H9 (cell line): Measurements from ENCODE around the gene BABAM1. TPM values are rescaled to one million over a fixed set of nuclear protein-coding genes. Genes with fewer than 3 reads are reported as not detected.
A peak's percentile ranks its signal among the peaks of the same experiment; 100 is the strongest.

Experiments used
- DNase-seq: peaks from one replicate; pipeline ENCODE4 v3.0.0-alpha.2; 2017
- H2AFZ ChIP-seq: one replicate; pipeline ENCODE4 v1.6.1; 2013; ENCODE audit warnings: mild to moderate bottlenecking, low read length, control low read depth, moderate library complexity
- H2AK5ac ChIP-seq: 2 replicates; pipeline ENCODE4 v1.6.1; 2013; ENCODE audit warnings: low read length, control low read depth, mixed read lengths; ENCODE audit not compliant: insufficient read length
- H2BK120ac ChIP-seq: one replicate; pipeline ENCODE4 v1.6.1; 2013; ENCODE audit warnings: low read depth, mild to moderate bottlenecking, low read length, control low read depth, inconsistent platforms; ENCODE audit not compliant: poor library complexity, severe bottlenecking
- H2BK12ac ChIP-seq: 2 replicates; pipeline ENCODE4 v1.6.1; 2013; ENCODE audit warnings: low read length, control low read depth, mixed read lengths, low read depth; ENCODE audit not compliant: insufficient read length
- H2BK15ac ChIP-seq: 2 replicates; pipeline ENCODE4 v1.6.1; 2013; ENCODE audit warnings: low read depth, low read length, control low read depth
- H2BK20ac ChIP-seq: one replicate; pipeline ENCODE4 v1.6.1; 2013; ENCODE audit warnings: low read depth, mild to moderate bottlenecking, low read length, control low read depth, inconsistent platforms; ENCODE audit not compliant: poor library complexity, severe bottlenecking
- H2BK5ac ChIP-seq: 2 replicates; pipeline ENCODE4 v1.6.1; 2013; ENCODE audit warnings: low read length, control low read depth, mixed read lengths; ENCODE audit not compliant: insufficient read length
- H3K14ac ChIP-seq: 2 replicates; pipeline ENCODE4 v1.6.1; 2013; ENCODE audit warnings: low read length, control low read depth; ENCODE audit not compliant: insufficient read depth
- H3K18ac ChIP-seq: 2 replicates; pipeline ENCODE4 v1.6.1; 2013; ENCODE audit warnings: low read depth, mild to moderate bottlenecking, mixed read lengths, low read length, control low read depth; ENCODE audit not compliant: insufficient read length
- H3K23ac ChIP-seq: 2 replicates; pipeline ENCODE4 v1.6.1; 2013; ENCODE audit warnings: low read length, control low read depth, mixed read lengths, low read depth; ENCODE audit not compliant: insufficient read length
- H3K23me2 ChIP-seq: 2 replicates; pipeline ENCODE4 v1.6.1; 2013; ENCODE audit warnings: low read depth, mild to moderate bottlenecking, mixed read lengths, low read length, control low read depth; ENCODE audit not compliant: insufficient read length, poor library complexity, severe bottlenecking
- H3K27ac ChIP-seq: 2 replicates; pipeline ENCODE4 v1.5.1; 2013; ENCODE audit warnings: low read length, control low read depth, mixed read lengths, low read depth; ENCODE audit not compliant: insufficient read length
- H3K27me3 ChIP-seq: 2 replicates; pipeline ENCODE4 v1.6.1; 2013; ENCODE audit warnings: low read length, control low read depth, inconsistent platforms; ENCODE audit not compliant: insufficient read depth
- H3K4ac ChIP-seq: 2 replicates; pipeline ENCODE4 v1.6.1; 2013; ENCODE audit warnings: low read depth, mild to moderate bottlenecking, control low read depth, inconsistent platforms, low read length, moderate library complexity
- H3K4me1 ChIP-seq: 2 replicates; pipeline ENCODE4 v1.6.1; 2013; ENCODE audit warnings: low read length, control low read depth, inconsistent platforms; ENCODE audit not compliant: insufficient read depth
- H3K4me2 ChIP-seq: 2 replicates; pipeline ENCODE4 v1.6.1; 2013; ENCODE audit warnings: low read length, control low read depth, mixed read lengths; ENCODE audit not compliant: insufficient read length, insufficient read depth
- H3K56ac ChIP-seq: 2 replicates; pipeline ENCODE4 v1.6.1; 2013; ENCODE audit warnings: low read depth, mild to moderate bottlenecking, mixed read lengths, low read length, control low read depth; ENCODE audit not compliant: insufficient read length
- H3K79me1 ChIP-seq: 2 replicates; pipeline ENCODE4 v1.6.1; 2013; ENCODE audit warnings: low read depth, mild to moderate bottlenecking, moderate library complexity, low read length, control low read depth, inconsistent platforms; ENCODE audit not compliant: insufficient read depth, poor library complexity, severe bottlenecking
- H3K79me2 ChIP-seq: 2 replicates; pipeline ENCODE4 v1.6.1; 2013; ENCODE audit warnings: low read length, control low read depth, inconsistent platforms; ENCODE audit not compliant: insufficient read depth
- H3K9ac ChIP-seq: 2 replicates; pipeline ENCODE4 v1.6.1; 2013; ENCODE audit warnings: low read length, control low read depth, mixed read lengths; ENCODE audit not compliant: insufficient read length; ENCODE audit errors: extremely low read depth
- H3K9me3 ChIP-seq: one replicate; pipeline ENCODE4 v1.6.1; 2013; ENCODE audit warnings: low read depth, low read length, inconsistent platforms; ENCODE audit not compliant: control insufficient read depth
- H3T11ph ChIP-seq: one replicate; pipeline ENCODE4 v1.6.1; 2013; ENCODE audit warnings: mild to moderate bottlenecking, low read length, control low read depth, inconsistent platforms
- H4K20me1 ChIP-seq: one replicate; pipeline ENCODE4 v1.6.1; 2013; ENCODE audit not compliant: control insufficient read depth, insufficient read length, insufficient read depth
- H4K5ac ChIP-seq: 2 replicates; pipeline ENCODE4 v1.6.1; 2013; ENCODE audit warnings: low read depth, mild to moderate bottlenecking, mixed read lengths, low read length, control low read depth; ENCODE audit not compliant: insufficient read length
- H4K8ac ChIP-seq: replicated peaks from 2 replicates; pipeline ENCODE4 v1.6.1; 2013; ENCODE audit warnings: low read length, control low read depth, mixed read lengths, low read depth; ENCODE audit not compliant: insufficient read length
- H4K91ac ChIP-seq: 2 replicates; pipeline ENCODE4 v1.6.1; 2013; ENCODE audit warnings: low read depth, mild to moderate bottlenecking, moderate library complexity, mixed read lengths, low read length, control low read depth; ENCODE audit not compliant: insufficient read length
- H3K27ac Mint-ChIP-seq, 3 experiments: 2 replicates in 2 of 3; 3 replicates in 1 of 3; pipeline ENCODE4 v1.8.0; 2020 to 2021; ENCODE audit warnings: mixed read lengths in 3 of 3, mild to moderate bottlenecking in 1 of 3, moderate library complexity in 1 of 3
- H3K27me3 Mint-ChIP-seq: 2 replicates; pipeline ENCODE4 v1.8.0; 2021; ENCODE audit warnings: low read depth, mild to moderate bottlenecking, moderate library complexity, mixed read lengths
- H3K36me3 Mint-ChIP-seq, 3 experiments: 2 replicates in 2 of 3; 3 replicates in 1 of 3; pipeline ENCODE4 v1.8.0; 2020 to 2021; ENCODE audit warnings: low read depth in 3 of 3, mixed read lengths in 3 of 3; ENCODE audit not compliant: insufficient read depth in 1 of 3
- H3K4me1 Mint-ChIP-seq, 2 experiments: 2 replicates each; pipeline ENCODE4 v1.8.0; 2020; ENCODE audit warnings: mixed read lengths in 2 of 2
- H3K4me3 Mint-ChIP-seq, 2 experiments: 2 replicates in 1 of 2; 3 replicates in 1 of 2; pipeline ENCODE4 v1.8.0; 2020 to 2021; ENCODE audit warnings: mild to moderate bottlenecking in 2 of 2, mixed read lengths in 2 of 2, moderate library complexity in 1 of 2
- H3K9me3 Mint-ChIP-seq, 2 experiments: 2 replicates in 1 of 2; 3 replicates in 1 of 2; pipeline ENCODE4 v1.8.0; 2020; ENCODE audit warnings: mild to moderate bottlenecking in 2 of 2, mixed read lengths in 2 of 2, moderate library complexity in 1 of 2
- WGBS: extraction: QIAGEN DNeasy Blood & Tissue Kit; methylation state at CpG from one replicate; pipeline ENCODE4 v1.1.7; 2013; ENCODE audit warnings: missing lambda C conversion rate, low lambda C conversion rate, mixed read lengths; ENCODE audit not compliant: insufficient read length; ENCODE audit errors: extremely low coverage; 5-methylcytosine and 5-hydroxymethylcytosine counted together
- total RNA-seq: library from RNA; stranded (reverse); gene quantifications from 2 replicates; pipeline ENCODE4 v1.2.1, GENCODE V29; 2021
- TF ChIP-seq, protein P1 (sequence below): fragments of 200-600 bp; sonication (generic); conservative IDR thresholded peaks from 3 replicates; pipeline ENCODE4 v1.8.0; 2021; ENCODE audit warnings: antibody characterized with exemption, mild to moderate bottlenecking

Gene BABAM1
- total RNA-seq, 1 experiment from 2014 or later = 130 TPM

DNA sequence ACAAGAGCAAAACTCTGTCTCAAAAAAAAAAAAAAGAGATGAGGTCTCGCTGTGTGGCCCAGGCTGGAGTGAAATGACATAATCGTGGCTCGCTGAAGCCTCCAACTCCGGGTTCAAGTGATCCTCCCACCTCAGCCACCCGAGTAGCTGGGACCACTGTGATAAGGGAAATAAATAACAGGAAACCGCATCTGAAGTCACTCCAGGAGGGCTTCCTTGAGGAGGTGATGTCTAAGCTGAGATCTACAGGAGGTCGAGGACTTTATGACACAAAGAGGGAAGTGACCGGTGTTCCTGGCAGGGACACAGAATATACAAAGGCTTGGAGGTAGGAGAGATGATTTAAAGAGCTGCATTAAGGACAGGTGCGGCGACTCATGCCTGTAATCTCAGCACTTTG, 12.6 kb upstream of the BABAM1 start:
- Histone ChIP-seq H4K91ac (no peak overlapping the region), H2BK5ac (no peak overlapping the region), H3K23ac (no peak overlapping the region), H3K4me2 (no peak overlapping the region), H3K18ac (no peak overlapping the region), H2AK5ac (no peak overlapping the region), H2AFZ (no peak overlapping the region), H4K8ac (no peak overlapping the region), H3K4ac (no peak overlapping the region), H3K27ac (no peak overlapping the region), H3K79me2 (no peaks in the 10 kb centered on the region), H2BK20ac (no peak overlapping the region), H3T11ph (no peak overlapping the region), H4K20me1 (no peaks in the 10 kb centered on the region), H3K14ac (no peak overlapping the region), H4K5ac (no peak overlapping the region), H2BK120ac (no peak overlapping the region), H3K79me1 (no peaks in the 10 kb centered on the region), H2BK15ac (no peak overlapping the region), H3K27me3 (no peaks in the 10 kb centered on the region), H3K9ac (no peak overlapping the region), H3K23me2 (no peaks in the 10 kb centered on the region), H2BK12ac (no peak overlapping the region), H3K4me1 (no peaks in the 10 kb centered on the region), H3K9me3 (peaks cover 9% of the 10 kb centered on the region), H3K56ac (no peak overlapping the region)
- WGBS = no CpG with 5 or more reads among the region's 10 CpGs
- Mint-ChIP-seq H3K27me3 (no peaks in the 10 kb centered on the region), H3K4me1 (no peaks in the 10 kb centered on the region; a peak in 2 of 4 replicates), H3K9me3 (no peaks in the 10 kb centered on the region), H3K36me3 (peaks cover 0 to 22% (median 2%) of the 10 kb centered on the region in 3 experiments; a peak in 4 of 7 replicates), H3K27ac (no peak overlapping the region), H3K4me3 (0 out of 5 replicates have a peak overlapping the region, but pooled peaks of 1 of the 2 experiments have one; percentile 2)
- DNase-seq = no peak
- TF ChIP-seq, protein P1, sequence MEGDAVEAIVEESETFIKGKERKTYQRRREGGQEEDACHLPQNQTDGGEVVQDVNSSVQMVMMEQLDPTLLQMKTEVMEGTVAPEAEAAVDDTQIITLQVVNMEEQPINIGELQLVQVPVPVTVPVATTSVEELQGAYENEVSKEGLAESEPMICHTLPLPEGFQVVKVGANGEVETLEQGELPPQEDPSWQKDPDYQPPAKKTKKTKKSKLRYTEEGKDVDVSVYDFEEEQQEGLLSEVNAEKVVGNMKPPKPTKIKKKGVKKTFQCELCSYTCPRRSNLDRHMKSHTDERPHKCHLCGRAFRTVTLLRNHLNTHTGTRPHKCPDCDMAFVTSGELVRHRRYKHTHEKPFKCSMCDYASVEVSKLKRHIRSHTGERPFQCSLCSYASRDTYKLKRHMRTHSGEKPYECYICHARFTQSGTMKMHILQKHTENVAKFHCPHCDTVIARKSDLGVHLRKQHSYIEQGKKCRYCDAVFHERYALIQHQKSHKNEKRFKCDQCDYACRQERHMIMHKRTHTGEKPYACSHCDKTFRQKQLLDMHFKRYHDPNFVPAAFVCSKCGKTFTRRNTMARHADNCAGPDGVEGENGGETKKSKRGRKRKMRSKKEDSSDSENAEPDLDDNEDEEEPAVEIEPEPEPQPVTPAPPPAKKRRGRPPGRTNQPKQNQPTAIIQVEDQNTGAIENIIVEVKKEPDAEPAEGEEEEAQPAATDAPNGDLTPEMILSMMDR = no peak
